ENCODE data around the gene EXT2. TPM values are rescaled to one million over a fixed set of nuclear protein-coding genes. Genes with fewer than 3 reads are reported as not detected.
A peak's percentile ranks its signal among the peaks of the same experiment; 100 is the strongest.

The EXT2 gene
- total RNA-seq, 1 experiment from 2014 or later = 67.3 TPM

GRCh38 chr11:44286268-44286880, 190.9 kb downstream of the EXT2 start:
- peak; percentile 68 for DNase-seq
- H3K9me3 Mint-ChIP-seq (ENCODE audit: low read depth, unreplicated experiment) = no peaks in the 10 kb centered on the region
- intact Hi-C loops (cut with micrococcal nuclease; ENCODE audit: unreplicated experiment) = loop anchor here (1.0 kb wide), 1 partner anchor 252 kb away; no protein-coding TSS in a partner anchor
- no peaks in the 10 kb centered on the region for H3K36me3 Mint-ChIP-seq (ENCODE audit: insufficient read depth, unreplicated experiment)
- H3K4me3 Mint-ChIP-seq (ENCODE audit: low read depth, unreplicated experiment) = no peak overlapping the region
- no TSS peak for BruUV-seq (replicated peaks)
- peaks cover 63% of the 10 kb centered on the region for H3K27me3 Mint-ChIP-seq (ENCODE audit: unreplicated experiment)
- no peaks in the 10 kb centered on the region for H3K4me1 Mint-ChIP-seq (ENCODE audit: low read depth, unreplicated experiment)
- H3K27ac Mint-ChIP-seq (ENCODE audit: unreplicated experiment) = no peak overlapping the region
- CTCF ChIA-PET = interaction anchor here (1.0 kb wide), 1 partner anchor 331 kb away, joined by 3 read pairs; no protein-coding TSS in a partner anchor
- TF ChIP-seq, protein P1, sequence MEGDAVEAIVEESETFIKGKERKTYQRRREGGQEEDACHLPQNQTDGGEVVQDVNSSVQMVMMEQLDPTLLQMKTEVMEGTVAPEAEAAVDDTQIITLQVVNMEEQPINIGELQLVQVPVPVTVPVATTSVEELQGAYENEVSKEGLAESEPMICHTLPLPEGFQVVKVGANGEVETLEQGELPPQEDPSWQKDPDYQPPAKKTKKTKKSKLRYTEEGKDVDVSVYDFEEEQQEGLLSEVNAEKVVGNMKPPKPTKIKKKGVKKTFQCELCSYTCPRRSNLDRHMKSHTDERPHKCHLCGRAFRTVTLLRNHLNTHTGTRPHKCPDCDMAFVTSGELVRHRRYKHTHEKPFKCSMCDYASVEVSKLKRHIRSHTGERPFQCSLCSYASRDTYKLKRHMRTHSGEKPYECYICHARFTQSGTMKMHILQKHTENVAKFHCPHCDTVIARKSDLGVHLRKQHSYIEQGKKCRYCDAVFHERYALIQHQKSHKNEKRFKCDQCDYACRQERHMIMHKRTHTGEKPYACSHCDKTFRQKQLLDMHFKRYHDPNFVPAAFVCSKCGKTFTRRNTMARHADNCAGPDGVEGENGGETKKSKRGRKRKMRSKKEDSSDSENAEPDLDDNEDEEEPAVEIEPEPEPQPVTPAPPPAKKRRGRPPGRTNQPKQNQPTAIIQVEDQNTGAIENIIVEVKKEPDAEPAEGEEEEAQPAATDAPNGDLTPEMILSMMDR (IDR thresholded peaks at IDR 0.05; ENCODE audit: unreplicated experiment) = peak; percentile 93

DNA sequence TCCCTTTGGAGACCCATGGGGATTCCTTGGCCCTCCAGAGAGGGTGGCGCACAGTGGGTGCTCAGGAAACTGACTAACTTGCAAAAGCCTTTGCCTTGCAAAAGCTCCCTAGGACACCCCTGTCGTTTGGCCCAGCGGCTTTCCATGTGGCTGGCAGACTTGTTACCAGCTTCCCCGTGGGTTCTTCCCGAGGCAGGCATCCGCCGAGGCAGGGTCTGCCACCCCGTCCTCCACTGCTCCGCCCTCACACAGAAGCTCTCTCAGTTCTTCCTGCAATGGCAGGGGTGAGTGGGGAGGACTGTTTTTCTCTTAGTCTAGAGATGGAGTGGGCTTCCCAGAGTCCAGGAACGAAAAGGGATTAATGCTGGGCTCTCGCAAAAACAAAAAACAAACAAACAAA, 191.4 kb downstream of the EXT2 start:
- intact Hi-C loops (cut with micrococcal nuclease; ENCODE audit: unreplicated experiment) = loop anchor here (1.0 kb wide), 1 partner anchor 251 kb away; no protein-coding TSS in a partner anchor
- Mint-ChIP-seq H3K9me3 (ENCODE audit: low read depth, unreplicated experiment) (no peaks in the 10 kb centered on the region), H3K36me3 (ENCODE audit: insufficient read depth, unreplicated experiment) (no peaks in the 10 kb centered on the region), H3K27me3 (ENCODE audit: unreplicated experiment) (peaks cover 57% of the 10 kb centered on the region), H3K4me3 (ENCODE audit: low read depth, unreplicated experiment) (no peak overlapping the region), H3K4me1 (ENCODE audit: low read depth, unreplicated experiment) (no peaks in the 10 kb centered on the region), H3K27ac (ENCODE audit: unreplicated experiment) (no peak overlapping the region)
- no TSS peak for BruUV-seq (replicated peaks)
- no peak for DNase-seq
- TF ChIP-seq, protein P1 (IDR thresholded peaks at IDR 0.05; ENCODE audit: unreplicated experiment) = no peak
- CTCF ChIA-PET = no interaction called here

GRCh38 chr11:44288133-44288526, 192.7 kb downstream of the EXT2 start:
- Mint-ChIP-seq H3K27me3 (ENCODE audit: unreplicated experiment) (peaks cover 54% of the 10 kb centered on the region), H3K9me3 (ENCODE audit: low read depth, unreplicated experiment) (no peaks in the 10 kb centered on the region), H3K36me3 (ENCODE audit: insufficient read depth, unreplicated experiment) (no peaks in the 10 kb centered on the region), H3K4me3 (ENCODE audit: low read depth, unreplicated experiment) (no peak overlapping the region), H3K4me1 (ENCODE audit: low read depth, unreplicated experiment) (no peaks in the 10 kb centered on the region), H3K27ac (ENCODE audit: unreplicated experiment) (no peak overlapping the region)
- CTCF ChIA-PET = no interaction called here
- DNase-seq = no peak
- BruUV-seq (replicated peaks) = no TSS peak
- intact Hi-C loops (cut with micrococcal nuclease; ENCODE audit: unreplicated experiment) = no loop called here
- TF ChIP-seq, protein P1 (IDR thresholded peaks at IDR 0.05; ENCODE audit: unreplicated experiment) = no peak

DNA sequence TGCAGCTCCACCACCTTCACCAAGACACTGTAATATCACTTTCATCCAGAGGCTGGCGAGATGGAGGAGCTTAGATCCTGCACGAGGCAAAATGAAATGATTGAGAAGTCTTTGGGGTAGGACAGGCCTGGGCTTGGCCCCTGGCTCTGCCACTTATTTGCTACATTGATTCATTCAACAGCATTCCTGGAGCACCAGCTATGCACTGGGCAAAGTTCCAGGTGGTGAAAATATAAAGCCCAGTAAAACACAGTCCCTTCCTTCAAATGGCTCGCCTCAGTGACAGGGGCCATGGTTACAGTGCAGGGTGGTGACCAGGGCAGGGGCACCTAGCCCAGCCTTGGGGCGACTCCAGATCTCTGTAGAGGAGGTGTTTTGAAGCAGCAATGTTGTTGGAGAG, 194.7 kb downstream of the EXT2 start:
- H3K9me3 Mint-ChIP-seq (ENCODE audit: low read depth, unreplicated experiment) = no peaks in the 10 kb centered on the region
- no peak overlapping the region for H3K27ac Mint-ChIP-seq (ENCODE audit: unreplicated experiment)
- no peak overlapping the region for H3K4me3 Mint-ChIP-seq (ENCODE audit: low read depth, unreplicated experiment)
- DNase-seq = no peak
- H3K27me3 Mint-ChIP-seq (ENCODE audit: unreplicated experiment) = peaks cover 45% of the 10 kb centered on the region
- CTCF ChIA-PET = interaction anchor here (0.6 kb wide), 2 partner anchors 99 to 193 kb away, joined by 3 read pairs; no protein-coding TSS in a partner anchor
- BruUV-seq (replicated peaks) = no TSS peak
- no peaks in the 10 kb centered on the region for H3K36me3 Mint-ChIP-seq (ENCODE audit: insufficient read depth, unreplicated experiment)
- H3K4me1 Mint-ChIP-seq (ENCODE audit: low read depth, unreplicated experiment) = no peaks in the 10 kb centered on the region
- TF ChIP-seq, protein P1 (IDR thresholded peaks at IDR 0.05; ENCODE audit: unreplicated experiment) = no peak
- intact Hi-C loops (cut with micrococcal nuclease; ENCODE audit: unreplicated experiment) = no loop called here

Other genes starting within 250 kb of the EXT2 start
- gene ALKBH3, start 214.8 kb upstream of the EXT2 start, total RNA-seq (2022) = 19.1 and 32.0 TPM in 2 replicates
- 0.38 TPM in 1 of 2 replicates, not detected in the other for gene C11orf96, start 153.0 kb upstream of the EXT2 start, total RNA-seq (2022)
- not detected in 2 replicates for gene ACCSL, start 47.7 kb upstream of the EXT2 start, total RNA-seq (2022)
- gene ACCS, start 29.4 kb upstream of the EXT2 start, total RNA-seq (2022) = 17.9 and 19.6 TPM in 2 replicates
- not detected in 2 replicates for gene ALX4, start 214.5 kb downstream of the EXT2 start, total RNA-seq (2022)